HL-60 (cell line): Measurements from ENCODE around the gene PCID2.

Experiments used
- DNase-seq, 2 experiments: peaks; one replicate each; pipeline ENCODE4 v3.0.0-alpha.2; 2010 to 2020; ENCODE audit warnings: low read depth in 1 of 2, low spot score in 1 of 2
- H3K27ac ChIP-seq: fragments of 250-450 bp; sonication (Bioruptor Pico); replicated peaks from 2 replicates; pipeline ENCODE4 v1.5.1; 2020; ENCODE audit warnings: mild to moderate bottlenecking, moderate library complexity
- H3K27me3 ChIP-seq: fragments of 250-450 bp; sonication (Bioruptor Pico); 2 replicates; pipeline ENCODE4 v1.5.1; 2021; ENCODE audit warnings: mild to moderate bottlenecking, moderate library complexity; ENCODE audit not compliant: insufficient read depth, poor library complexity, severe bottlenecking
- H3K4me3 ChIP-seq: replicated peaks from 2 replicates; pipeline ENCODE4 v1.5.1; 2011; ENCODE audit warnings: mild to moderate bottlenecking, control low read depth, low read length; ENCODE audit not compliant: insufficient read depth
- CTCF ChIP-seq: IDR thresholded peaks from one replicate; pipeline ENCODE4 v1.5.1; 2011; ENCODE audit warnings: low read length, control low read depth, inconsistent platforms; ENCODE audit not compliant: insufficient read depth
- GABPA ChIP-seq: IDR thresholded peaks from 2 replicates; pipeline ENCODE4 v1.6.1; 2012; ENCODE audit warnings: low read depth
- POLR2AphosphoS5 ChIP-seq: IDR thresholded peaks from 2 replicates; pipeline ENCODE4 v1.6.1; 2012; ENCODE audit warnings: low read depth
- REST ChIP-seq: IDR thresholded peaks from 2 replicates; pipeline ENCODE4 v1.6.1; 2012; ENCODE audit warnings: low read depth; ENCODE audit not compliant: insufficient replicate concordance
- SPI1 ChIP-seq: IDR thresholded peaks from 2 replicates; pipeline ENCODE4 v1.6.1; 2012; ENCODE audit warnings: low read depth, mild to moderate bottlenecking, borderline replicate concordance

The PCID2 gene

GRCh38 chr13:113150550-113151365 lies 57.7 kb downstream of the PCID2 start:
- Histone ChIP-seq H3K27me3 (no peaks in the 10 kb centered on the region), H3K4me3 (no peak overlapping the region), H3K27ac (no peak overlapping the region)
- no peak for TF ChIP-seq POLR2AphosphoS5
- TF ChIP-seq SPI1: no peak
- no peak for TF ChIP-seq REST
- no peak for TF ChIP-seq GABPA
- no peak for TF ChIP-seq CTCF
- no peak for DNase-seq

- no peak for DNase-seq
- TF ChIP-seq CTCF (no peak), POLR2AphosphoS5 (no peak)
- Histone ChIP-seq H3K27ac (no peak overlapping the region), H3K4me3 (no peak overlapping the region), H3K27me3 (no peaks in the 10 kb centered on the region)
These were observed 58.5 kb downstream of the PCID2 start for GRCh38 chr13:113149711-113150549.

- Histone ChIP-seq H3K27ac (no peak overlapping the region), H3K27me3 (no peaks in the 10 kb centered on the region), H3K4me3 (no peak overlapping the region)
- no peak for TF ChIP-seq CTCF
- TF ChIP-seq POLR2AphosphoS5: no peak
- TF ChIP-seq SPI1: no peak
- no peak for TF ChIP-seq REST
- no peak for TF ChIP-seq GABPA
- no peak for DNase-seq
These were observed 59.4 kb downstream of the PCID2 start for GRCh38 chr13:113148940-113149503.
